Liver (tissue), 3 donors: ENCODE results near the gene LSM3.

Source experiments
- ATF3 ChIP-seq: IDR thresholded peaks from 2 replicates; pipeline ENCODE4 v1.6.1; 2016; ENCODE audit warnings: antibody characterized with exemption
- CTCF ChIP-seq: fragments of 150-350 bp; IDR thresholded peaks from 2 replicates; pipeline ENCODE4 v1.5.1; 2017; ENCODE audit warnings: improper control_type of control experiment, low read depth, low read length; ENCODE audit not compliant: missing input control
- EGR1 ChIP-seq, 2 donors: IDR thresholded peaks; 2 replicates each; pipeline ENCODE4 v1.6.1; 2016 to 2018; ENCODE audit warnings: antibody characterized with exemption in 2 of 2, low read depth in 2 of 2
- RAD21 ChIP-seq, 2 donors: IDR thresholded peaks; 2 replicates each; pipeline ENCODE4 v1.6.1; 2016; ENCODE audit warnings: antibody characterized with exemption in 2 of 2, mild to moderate bottlenecking in 2 of 2
- RXRA ChIP-seq, 2 donors: IDR thresholded peaks; 2 replicates each; pipeline ENCODE4 v1.6.1; 2017 to 2018; ENCODE audit warnings: antibody characterized with exemption in 2 of 2, mild to moderate bottlenecking in 1 of 2
- SP1 ChIP-seq: IDR thresholded peaks from 2 replicates; pipeline ENCODE4 v1.6.1; 2018; ENCODE audit warnings: antibody characterized with exemption, mild to moderate bottlenecking
- TF ChIP-seq, protein P1 (sequence below): IDR thresholded peaks from 2 replicates; pipeline ENCODE4 v1.6.1; 2016; ENCODE audit warnings: antibody characterized with exemption, mild to moderate bottlenecking
- TF ChIP-seq, protein P2 (sequence below): IDR thresholded peaks from 2 replicates; pipeline ENCODE4 v1.6.1; 2016; ENCODE audit warnings: antibody characterized with exemption
- donor health status: healthy.
- donor health status: healthy.

GRCh38 chr3:14137445-14137844 lies 41.2 kb upstream of the LSM3 start:
- TF ChIP-seq CTCF (no peak), ATF3 (no peak), EGR1 (IDR thresholded peaks at IDR 0.05; ENCODE audit: low read depth in 2 of 2) (no peak), SP1 (no peak), RXRA (IDR thresholded peaks at IDR 0.05) (peak in 1 of 2 donors; percentile 37), RAD21 (IDR thresholded peaks at IDR 0.05) (no peak)
- TF ChIP-seq, protein P1, sequence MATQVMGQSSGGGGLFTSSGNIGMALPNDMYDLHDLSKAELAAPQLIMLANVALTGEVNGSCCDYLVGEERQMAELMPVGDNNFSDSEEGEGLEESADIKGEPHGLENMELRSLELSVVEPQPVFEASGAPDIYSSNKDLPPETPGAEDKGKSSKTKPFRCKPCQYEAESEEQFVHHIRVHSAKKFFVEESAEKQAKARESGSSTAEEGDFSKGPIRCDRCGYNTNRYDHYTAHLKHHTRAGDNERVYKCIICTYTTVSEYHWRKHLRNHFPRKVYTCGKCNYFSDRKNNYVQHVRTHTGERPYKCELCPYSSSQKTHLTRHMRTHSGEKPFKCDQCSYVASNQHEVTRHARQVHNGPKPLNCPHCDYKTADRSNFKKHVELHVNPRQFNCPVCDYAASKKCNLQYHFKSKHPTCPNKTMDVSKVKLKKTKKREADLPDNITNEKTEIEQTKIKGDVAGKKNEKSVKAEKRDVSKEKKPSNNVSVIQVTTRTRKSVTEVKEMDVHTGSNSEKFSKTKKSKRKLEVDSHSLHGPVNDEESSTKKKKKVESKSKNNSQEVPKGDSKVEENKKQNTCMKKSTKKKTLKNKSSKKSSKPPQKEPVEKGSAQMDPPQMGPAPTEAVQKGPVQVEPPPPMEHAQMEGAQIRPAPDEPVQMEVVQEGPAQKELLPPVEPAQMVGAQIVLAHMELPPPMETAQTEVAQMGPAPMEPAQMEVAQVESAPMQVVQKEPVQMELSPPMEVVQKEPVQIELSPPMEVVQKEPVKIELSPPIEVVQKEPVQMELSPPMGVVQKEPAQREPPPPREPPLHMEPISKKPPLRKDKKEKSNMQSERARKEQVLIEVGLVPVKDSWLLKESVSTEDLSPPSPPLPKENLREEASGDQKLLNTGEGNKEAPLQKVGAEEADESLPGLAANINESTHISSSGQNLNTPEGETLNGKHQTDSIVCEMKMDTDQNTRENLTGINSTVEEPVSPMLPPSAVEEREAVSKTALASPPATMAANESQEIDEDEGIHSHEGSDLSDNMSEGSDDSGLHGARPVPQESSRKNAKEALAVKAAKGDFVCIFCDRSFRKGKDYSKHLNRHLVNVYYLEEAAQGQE, result no peak
- TF ChIP-seq, protein P2, sequence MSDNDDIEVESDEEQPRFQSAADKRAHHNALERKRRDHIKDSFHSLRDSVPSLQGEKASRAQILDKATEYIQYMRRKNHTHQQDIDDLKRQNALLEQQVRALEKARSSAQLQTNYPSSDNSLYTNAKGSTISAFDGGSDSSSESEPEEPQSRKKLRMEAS, result no peak
